Measurements from ENCODE around the gene MRGPRG. TPM values are rescaled to one million over a fixed set of nuclear protein-coding genes. Genes with fewer than 3 reads are reported as not detected.

MRGPRG gene
- total RNA-seq, 1 donor from 2014 or later: not detected

GRCh38 chr11:3215346-3216026 is 3.1 kb downstream of the MRGPRG start:
- H3K4me3 ChIP-seq: no peak overlapping the region
- H3K4me1 ChIP-seq: peaks cover under 1% of the 10 kb centered on the region
- peaks cover 14% of the 10 kb centered on the region for H3K9me3 ChIP-seq (replicated peaks)
- no peak for TF ChIP-seq CTCF (IDR thresholded peaks at IDR 0.05; ENCODE audit: borderline replicate concordance)
- no peaks in the 10 kb centered on the region for H3K36me3 ChIP-seq
- intact Hi-C loops (cut with micrococcal nuclease): loop anchor here (10.0 kb wide), 3 partner anchors 61 to 181 kb away; no protein-coding TSS in a partner anchor
- DNase-seq: peak; percentile 7
- H3K27me3 ChIP-seq (ENCODE audit: low read depth): peaks cover 76% of the 10 kb centered on the region
- no peak overlapping the region for H3K27ac ChIP-seq (replicated peaks)

GRCh38 chr11:3214420-3214699 is 4.3 kb downstream of the MRGPRG start:
- Histone ChIP-seq H3K4me1 (no peaks in the 10 kb centered on the region), H3K27ac (replicated peaks) (no peak overlapping the region), H3K4me3 (no peak overlapping the region), H3K27me3 (ENCODE audit: low read depth) (peaks cover 64% of the 10 kb centered on the region), H3K36me3 (no peaks in the 10 kb centered on the region), H3K9me3 (replicated peaks) (peaks cover 18% of the 10 kb centered on the region)
- intact Hi-C loops (cut with micrococcal nuclease): loop anchor here (10.0 kb wide), 3 partner anchors 60 to 180 kb away; no protein-coding TSS in a partner anchor
- TF ChIP-seq CTCF (IDR thresholded peaks at IDR 0.05; ENCODE audit: borderline replicate concordance): no peak
- DNase-seq: peak; percentile 6

- DNase-seq: peak; percentile 9
- TF ChIP-seq CTCF (IDR thresholded peaks at IDR 0.05; ENCODE audit: borderline replicate concordance): no peak
- H3K27me3 ChIP-seq (ENCODE audit: low read depth): peaks cover 59% of the 10 kb centered on the region
- H3K4me1 ChIP-seq: no peaks in the 10 kb centered on the region
- H3K4me3 ChIP-seq: no peak overlapping the region
- H3K36me3 ChIP-seq: no peaks in the 10 kb centered on the region
- no peak overlapping the region for H3K27ac ChIP-seq (replicated peaks)
- intact Hi-C loops (cut with micrococcal nuclease): loop anchor here (10.0 kb wide), 3 partner anchors 59 to 179 kb away; no protein-coding TSS in a partner anchor
- peaks cover 18% of the 10 kb centered on the region for H3K9me3 ChIP-seq (replicated peaks)
These were observed 4.8 kb downstream of the MRGPRG start for GRCh38 chr11:3213659-3214419.

- intact Hi-C loops (cut with micrococcal nuclease): no loop called here
- peak; percentile 1 for DNase-seq
- H3K36me3 ChIP-seq: no peaks in the 10 kb centered on the region
These were observed 10.3 kb downstream of the MRGPRG start for GRCh38 chr11:3208272-3208671.

More at GRCh38 chr11:3208272-3208671, 10.3 kb downstream of the MRGPRG start:
- Histone ChIP-seq H3K4me3 (no peak overlapping the region), H3K4me1 (peaks cover 22% of the 10 kb centered on the region), H3K27ac (replicated peaks) (no peak overlapping the region), H3K9me3 (replicated peaks) (peaks cover 18% of the 10 kb centered on the region), H3K27me3 (ENCODE audit: low read depth) (peaks cover 33% of the 10 kb centered on the region)
- TF ChIP-seq CTCF (IDR thresholded peaks at IDR 0.05; ENCODE audit: borderline replicate concordance): no peak

All from left ventricle myocardium inferior (tissue), 1 donor.